GM12875 (cell line): ENCODE data around the gene MOGAT2.
"Not testable (repeated sequence)": the region's sequence is repeated elsewhere in the genome, so short reads cannot be mapped to it uniquely, and the experiment has no call there.

Experiments
- H3K4me3 ChIP-seq: one replicate; pipeline ENCODE4 v1.5.1; 2011; ENCODE audit warnings: low read depth, low read length, control low read depth
- TF ChIP-seq, protein P1 (sequence below): IDR thresholded peaks from 2 replicates; pipeline ENCODE4 v1.5.1; 2011; ENCODE audit warnings: low read depth, mild to moderate bottlenecking, control low read depth, inconsistent platforms, low read length, moderate library complexity, borderline replicate concordance; ENCODE audit not compliant: insufficient read depth

MOGAT2 gene

DNA sequence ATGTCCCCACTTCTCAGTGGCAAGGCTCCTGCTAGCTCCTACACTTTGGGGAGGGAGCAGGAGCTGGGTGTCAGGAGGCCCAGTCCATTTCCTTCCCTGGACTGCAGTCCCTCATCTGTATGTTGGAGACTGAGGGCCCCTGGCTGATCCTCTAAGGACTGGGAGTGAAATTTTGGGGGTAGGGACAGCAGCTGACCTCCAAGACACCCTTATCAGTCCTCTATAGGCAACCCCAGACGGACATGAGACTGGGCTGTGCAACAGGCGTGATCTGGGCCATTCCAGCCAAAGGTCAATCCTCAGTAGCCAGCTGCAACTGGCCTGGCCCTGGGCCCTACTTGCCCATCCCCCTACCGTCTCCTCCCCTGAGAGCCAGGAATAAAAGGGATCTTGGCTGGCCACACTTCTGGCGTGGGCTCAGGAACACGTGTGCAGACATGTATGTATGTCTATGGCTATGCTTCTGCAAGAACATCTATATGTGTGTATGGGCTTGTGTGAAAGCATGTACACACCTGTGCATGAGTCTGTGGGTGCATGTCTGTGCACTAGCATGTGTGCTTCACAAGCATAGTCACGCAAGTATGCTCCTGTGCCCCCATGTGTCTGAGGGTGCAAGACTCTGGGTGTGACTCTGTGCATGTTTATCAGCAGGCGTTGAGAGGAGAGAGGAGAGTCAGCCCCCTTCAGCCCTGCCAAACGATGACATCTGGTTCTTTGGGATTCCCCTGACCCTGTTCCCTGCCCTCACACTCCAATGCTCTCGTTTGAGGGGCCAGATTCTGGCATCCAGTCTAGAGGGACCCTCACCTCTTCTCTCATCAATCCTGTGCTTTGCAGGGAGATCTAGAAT, 26.3 kb downstream of the MOGAT2 start:
- TF ChIP-seq, protein P1, sequence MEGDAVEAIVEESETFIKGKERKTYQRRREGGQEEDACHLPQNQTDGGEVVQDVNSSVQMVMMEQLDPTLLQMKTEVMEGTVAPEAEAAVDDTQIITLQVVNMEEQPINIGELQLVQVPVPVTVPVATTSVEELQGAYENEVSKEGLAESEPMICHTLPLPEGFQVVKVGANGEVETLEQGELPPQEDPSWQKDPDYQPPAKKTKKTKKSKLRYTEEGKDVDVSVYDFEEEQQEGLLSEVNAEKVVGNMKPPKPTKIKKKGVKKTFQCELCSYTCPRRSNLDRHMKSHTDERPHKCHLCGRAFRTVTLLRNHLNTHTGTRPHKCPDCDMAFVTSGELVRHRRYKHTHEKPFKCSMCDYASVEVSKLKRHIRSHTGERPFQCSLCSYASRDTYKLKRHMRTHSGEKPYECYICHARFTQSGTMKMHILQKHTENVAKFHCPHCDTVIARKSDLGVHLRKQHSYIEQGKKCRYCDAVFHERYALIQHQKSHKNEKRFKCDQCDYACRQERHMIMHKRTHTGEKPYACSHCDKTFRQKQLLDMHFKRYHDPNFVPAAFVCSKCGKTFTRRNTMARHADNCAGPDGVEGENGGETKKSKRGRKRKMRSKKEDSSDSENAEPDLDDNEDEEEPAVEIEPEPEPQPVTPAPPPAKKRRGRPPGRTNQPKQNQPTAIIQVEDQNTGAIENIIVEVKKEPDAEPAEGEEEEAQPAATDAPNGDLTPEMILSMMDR = no peak

DNA sequence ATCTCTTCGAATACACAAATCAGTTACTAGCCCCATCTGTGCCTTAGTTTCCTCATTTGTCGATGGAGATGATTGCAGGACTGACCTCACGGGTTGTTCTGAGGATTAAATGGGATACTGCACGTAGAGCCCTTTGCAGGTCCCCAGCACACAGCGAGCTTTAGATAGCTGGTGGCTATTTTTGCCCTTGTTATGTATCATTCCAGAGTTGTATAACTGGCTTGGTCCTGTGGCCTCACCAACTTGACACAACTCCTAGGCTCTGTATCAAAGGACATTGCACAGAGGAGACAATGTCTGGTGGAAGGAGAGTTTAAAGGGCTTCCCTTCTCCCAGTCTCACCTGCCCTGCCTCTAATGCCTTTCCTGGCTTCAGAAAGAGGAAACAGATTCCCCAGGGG, 28.2 kb downstream of the MOGAT2 start:
- no peak overlapping the region for H3K4me3 ChIP-seq
- TF ChIP-seq, protein P1 = no peak

More for the DNA sequence above, 26.3 kb downstream of the MOGAT2 start:
- no peak overlapping the region for H3K4me3 ChIP-seq

DNA sequence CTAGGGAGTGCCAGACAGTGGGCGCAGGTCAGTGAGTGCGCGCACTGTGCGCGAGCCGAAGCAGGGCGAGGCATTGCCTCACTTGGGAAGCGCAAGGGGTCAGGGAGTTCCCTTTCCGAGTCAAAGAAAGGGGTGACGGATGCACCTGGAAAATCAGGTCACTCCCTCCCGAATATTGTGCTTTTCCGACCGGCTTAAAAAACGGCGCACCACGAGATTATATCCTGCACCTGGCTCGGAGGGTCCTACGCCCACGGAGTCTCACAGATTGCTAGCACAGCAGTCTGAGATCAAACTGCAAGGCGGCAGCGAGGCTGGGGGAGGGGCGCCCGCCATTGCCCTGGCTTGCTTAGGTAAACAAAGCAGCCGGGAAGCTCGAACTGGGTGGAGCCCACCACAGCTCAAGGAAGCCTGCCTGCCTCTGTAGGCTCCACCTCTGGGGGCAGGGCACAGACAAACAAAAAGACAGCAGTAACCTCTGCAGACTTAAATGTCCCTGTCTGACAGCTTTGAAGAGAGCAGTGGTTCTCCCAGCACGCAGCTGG, 31.2 kb downstream of the MOGAT2 start:
- H3K4me3 ChIP-seq = not testable (repeated sequence)

DNA sequence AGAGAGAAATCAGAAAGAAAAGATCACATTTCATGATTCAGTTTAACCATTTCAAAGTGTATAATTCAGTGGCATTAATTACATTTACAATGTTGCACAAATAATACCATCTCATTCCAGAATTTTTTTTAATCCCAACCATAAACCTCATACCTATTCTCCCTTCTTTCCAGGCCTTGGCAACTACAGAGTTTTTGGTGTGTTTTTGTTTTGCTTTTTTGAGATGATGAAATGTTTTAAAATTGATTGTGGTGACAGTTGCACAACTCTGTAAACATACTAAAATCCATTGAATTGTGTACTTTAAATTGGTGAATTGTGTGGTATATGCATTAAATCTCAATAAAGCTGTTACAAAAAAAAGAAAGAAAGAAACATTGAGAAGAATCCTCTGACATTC, 37.3 kb downstream of the MOGAT2 start:
- H3K4me3 ChIP-seq = not testable (repeated sequence)

DNA sequence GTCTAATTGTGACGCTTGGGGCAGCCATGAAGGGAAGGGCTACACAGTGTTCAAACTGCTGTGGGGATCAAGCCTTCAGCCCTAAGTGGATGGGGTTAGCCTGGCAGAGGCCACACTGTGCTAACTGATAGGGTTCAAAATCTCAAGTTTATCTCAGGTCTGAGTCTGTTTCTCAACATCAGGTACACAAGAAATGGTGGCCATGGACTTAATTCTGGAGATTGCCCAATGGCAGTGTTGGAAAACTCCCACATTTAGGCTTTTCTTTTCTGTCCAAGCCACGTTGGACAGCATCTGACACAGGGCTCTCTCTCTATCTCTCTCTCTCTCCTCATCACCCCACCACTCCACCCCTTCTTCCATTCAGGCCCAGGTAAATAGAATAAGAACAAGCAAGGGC, 40.0 kb downstream of the MOGAT2 start:
- H3K4me3 ChIP-seq = no peak overlapping the region
- TF ChIP-seq, protein P1 = no peak

DNA sequence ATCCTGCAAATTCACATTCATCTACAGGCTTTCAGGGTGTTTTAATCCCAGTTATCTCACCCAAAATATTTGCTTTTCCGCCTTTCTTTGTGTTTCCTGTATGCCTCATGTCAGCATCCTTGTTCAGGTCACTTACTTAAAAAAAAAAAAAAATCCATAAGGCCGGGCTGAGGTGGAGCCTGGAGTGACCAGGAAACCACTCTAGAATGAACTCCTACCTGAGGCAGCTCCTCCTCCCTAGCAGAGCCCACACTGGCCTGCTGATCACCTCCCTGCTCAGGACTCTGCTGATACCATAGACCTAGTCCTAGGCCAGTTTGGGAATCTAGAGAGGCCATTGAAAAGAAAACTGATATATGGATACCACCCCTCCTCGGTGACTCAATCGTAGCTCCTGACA, 42.2 kb downstream of the MOGAT2 start:
- TF ChIP-seq, protein P1 = no peak
- H3K4me3 ChIP-seq = no peak overlapping the region

DNA sequence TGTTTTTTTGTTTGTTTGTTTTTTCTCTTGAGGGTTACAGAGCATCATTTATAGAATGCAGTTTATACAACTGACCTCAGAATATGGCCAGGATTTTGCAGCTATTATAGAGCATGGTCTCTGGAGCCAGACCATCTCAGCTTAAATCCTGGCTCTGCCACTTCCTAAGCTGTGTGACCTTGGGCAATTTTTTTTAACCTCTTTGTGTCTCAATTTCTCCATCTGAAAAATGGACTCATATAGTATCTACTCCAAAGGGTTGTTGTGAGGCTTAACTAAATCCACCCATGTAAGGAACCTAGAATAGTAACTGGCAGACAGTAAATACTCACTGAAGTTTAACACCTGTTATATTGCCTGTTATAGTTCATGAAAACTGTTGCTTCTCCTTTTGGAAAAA, 42.6 kb downstream of the MOGAT2 start:
- H3K4me3 ChIP-seq = no peak overlapping the region
- TF ChIP-seq, protein P1 = no peak

DNA sequence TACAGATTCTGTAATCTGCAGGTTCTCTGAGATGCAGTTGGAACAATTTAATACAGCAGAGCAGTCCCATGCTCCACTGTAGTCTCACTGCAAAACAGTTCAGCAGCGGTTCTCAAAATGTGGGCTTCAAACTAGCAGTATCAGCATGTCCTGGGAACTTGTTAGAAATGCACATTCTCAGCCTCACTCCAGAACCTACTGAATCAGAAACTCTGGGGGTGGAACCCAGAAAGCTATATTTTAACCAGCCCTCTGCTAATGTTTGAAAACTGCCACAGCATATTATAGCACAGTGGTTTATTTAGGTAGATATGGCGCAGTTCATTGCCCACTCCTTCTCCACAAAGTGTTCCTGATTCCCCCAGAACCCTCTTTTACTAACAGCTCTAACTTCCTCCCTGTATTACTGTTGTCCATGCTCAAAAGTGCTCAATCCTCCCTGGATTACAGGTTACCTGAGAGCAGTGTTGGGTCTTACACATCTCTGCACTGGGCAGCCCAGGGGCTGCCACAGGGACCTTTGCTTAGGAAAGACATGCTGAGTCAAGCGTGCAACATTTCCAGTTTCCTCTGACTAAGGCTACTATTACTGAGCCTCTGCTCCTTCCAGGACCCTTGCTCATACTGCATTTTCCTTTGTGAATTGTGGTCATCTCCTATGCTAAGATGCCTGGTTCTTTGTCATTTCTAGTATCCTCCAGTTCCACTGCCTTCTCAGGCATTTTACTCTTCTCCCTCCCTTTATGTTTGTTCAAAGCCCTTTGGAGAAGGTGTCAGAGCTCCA, 43.3 kb downstream of the MOGAT2 start:
- TF ChIP-seq, protein P1 = no peak
- H3K4me3 ChIP-seq = no peak overlapping the region
